ENCODE measurements around the gene BMPR1B. TPM values are rescaled to one million over a fixed set of nuclear protein-coding genes. Genes with fewer than 3 reads are reported as not detected.

BMPR1B gene
- total and polyA plus RNA-seq, 9 of the 15 experiments (the other 6 are each of a cell fraction or from before 2014, with no cell fraction given) = 0.01 TPM; not detected in 8

GRCh38 chr4:94814237-94814636 lies 56.5 kb downstream of the BMPR1B start:
- no peak for ATAC-seq
- no peaks in the 10 kb centered on the region for H3K9me3 ChIP-seq (replicated peaks; ENCODE audit: control insufficient read depth, insufficient read depth, low read depth, low read length)
- no peak overlapping the region for H3K9ac ChIP-seq (ENCODE audit: insufficient read depth in 1 of 2, low read depth in 2 of 2, low read length in 2 of 2)
- no peaks in the 10 kb centered on the region for H3K4me1 ChIP-seq (replicated peaks in 1 of 2; ENCODE audit: control insufficient read depth in 2 of 2, insufficient read depth in 2 of 2, low read length in 2 of 2)
- ChIA-PET POLR2A (no interaction called here), CTCF (ENCODE audit: low intra/inter-chr PET ratio) (no interaction called here)
- no peaks in the 10 kb centered on the region for H3K9me1 ChIP-seq (ENCODE audit: control insufficient read depth, insufficient read depth, low read length)
- no peaks in the 10 kb centered on the region for H4K20me1 ChIP-seq (replicated peaks; ENCODE audit: control insufficient read depth, insufficient read depth, low read length)
- peaks cover 0 to 5% of the 10 kb centered on the region in 2 experiments; a peak in 1 of 5 replicates for H3K27me3 ChIP-seq (ENCODE audit: control insufficient read depth in 2 of 2, insufficient read depth in 2 of 2, low read length in 2 of 2)
- no TSS peak for BruUV-seq (replicated peaks)
- in situ Hi-C loops (cut with MboI) = no loop called here
- no peak overlapping the region for H2AFZ ChIP-seq (ENCODE audit: low read depth, low read length)
- no peak overlapping the region for H3K27ac ChIP-seq (ENCODE audit: extremely low read depth, low read depth, low read length)
- no peaks in the 10 kb centered on the region for H3K36me3 ChIP-seq (ENCODE audit: control insufficient read depth, insufficient read depth, low read length)
- FAIRE-seq = no peak
- intact Hi-C loops (cut with micrococcal nuclease) = no loop called here
- H3K4me3 ChIP-seq = no peak overlapping the region
- H3K79me2 ChIP-seq (ENCODE audit: control insufficient read depth, insufficient read depth, low read length) = no peaks in the 10 kb centered on the region
- no peak for DNase-seq (ENCODE audit: extremely low read depth in 1 of 4, low spot score in 3 of 4)
- H3K4me2 ChIP-seq (ENCODE audit: insufficient read depth, low read length) = no peak overlapping the region
- TF ChIP-seq LARP7 (IDR thresholded peaks at IDR 0.05) (no peak), PHF8 (IDR thresholded peaks at IDR 0.05; ENCODE audit: borderline replicate concordance, low read length) (no peak), NR2F6 (CRISPR knock-in tag; IDR thresholded peaks at IDR 0.05) (no peak), STAG1 (CRISPR knock-in tag; IDR thresholded peaks at IDR 0.05; ENCODE audit: borderline replicate concordance) (no peak), SOX6 (IDR thresholded peaks at IDR 0.05) (no peak), CBX5 (IDR thresholded peaks at IDR 0.05; ENCODE audit: borderline replicate concordance, low read depth) (no peak), ZBTB11 (CRISPR knock-in tag; IDR thresholded peaks at IDR 0.05) (no peak), YY1 (IDR thresholded peaks at IDR 0.05; ENCODE audit: borderline replicate concordance in 1 of 3, control insufficient read depth in 1 of 3, extremely low read depth in 1 of 3, insufficient read depth in 3 of 3, insufficient read length in 1 of 3, insufficient replicate concordance in 2 of 3, low read depth in 1 of 3, low read length in 2 of 3) (no peak), MCM3 (IDR thresholded peaks at IDR 0.05) (no peak), XRCC4 (IDR thresholded peaks at IDR 0.05; ENCODE audit: extremely low read depth, insufficient read depth, insufficient read length) (no peak), FOXA3 (CRISPR knock-in tag; conservative IDR thresholded peaks at IDR 0.05 in 1 of 2, IDR thresholded peaks at IDR 0.05 in 1 of 2) (no peak), HMG20A (CRISPR knock-in tag; conservative IDR thresholded peaks at IDR 0.05) (no peak), GTF2A2 (tag; IDR thresholded peaks at IDR 0.05) (no peak), CBX3 (IDR thresholded peaks at IDR 0.05; ENCODE audit: borderline replicate concordance in 1 of 2, low read length in 2 of 2) (no peak), ARID3B (CRISPR knock-in tag; IDR thresholded peaks at IDR 0.05; ENCODE audit: borderline replicate concordance) (no peak)
- TF ChIP-seq, protein P1, sequence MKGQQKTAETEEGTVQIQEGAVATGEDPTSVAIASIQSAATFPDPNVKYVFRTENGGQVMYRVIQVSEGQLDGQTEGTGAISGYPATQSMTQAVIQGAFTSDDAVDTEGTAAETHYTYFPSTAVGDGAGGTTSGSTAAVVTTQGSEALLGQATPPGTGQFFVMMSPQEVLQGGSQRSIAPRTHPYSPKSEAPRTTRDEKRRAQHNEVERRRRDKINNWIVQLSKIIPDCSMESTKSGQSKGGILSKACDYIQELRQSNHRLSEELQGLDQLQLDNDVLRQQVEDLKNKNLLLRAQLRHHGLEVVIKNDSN (CRISPR knock-in tag; IDR thresholded peaks at IDR 0.05) = no peak
